Measurements from ENCODE around the gene APOC1.
"Not testable (repeated sequence)": the region's sequence is repeated elsewhere in the genome, so short reads cannot be mapped to it uniquely, and the experiment has no call there.

Gene APOC1

GRCh38 chr19:44890366-44891015 is 23.9 kb upstream of the APOC1 start:
- DNase-seq: no peak

GRCh38 chr19:44891016-44891882 is 23.2 kb upstream of the APOC1 start, which contains the start of gene TOMM40:
TOMM40 (plus strand) TSS chr19:44891254; CDS start chr19:44891416, 162 bp downstream.
- peak; percentile 100 for DNase-seq

- no peak for DNase-seq
Measured at GRCh38 chr19:44892932-44893331, 21.5 kb upstream of the APOC1 start.

- no peak for DNase-seq
Measured at GRCh38 chr19:44893332-44894051, 20.9 kb upstream of the APOC1 start.

- DNase-seq: no peak
Measured at GRCh38 chr19:44894052-44894400, 20.4 kb upstream of the APOC1 start.

- no peak for DNase-seq
Measured at GRCh38 chr19:44894946-44895345, 19.5 kb upstream of the APOC1 start.

GRCh38 chr19:44897835-44898234 is 16.6 kb upstream of the APOC1 start:
- DNase-seq: no peak

GRCh38 chr19:44900328-44901244 is 13.8 kb upstream of the APOC1 start:
- DNase-seq: no peak

GRCh38 chr19:44903216-44903601 is 11.2 kb upstream of the APOC1 start:
- no peak for DNase-seq

- peak; percentile 82 for DNase-seq
Measured at GRCh38 chr19:44903602-44904425, 10.6 kb upstream of the APOC1 start.

- no peak for DNase-seq
Measured at GRCh38 chr19:44904426-44904994, 9.9 kb upstream of the APOC1 start.

- DNase-seq: no peak
Measured at GRCh38 chr19:44905437-44906160, 8.8 kb upstream of the APOC1 start, which contains the start of gene APOE. APOE (plus strand) TSS chr19:44905796; CDS start chr19:44906625, 829 bp downstream.

GRCh38 chr19:44907613-44908012 is 6.8 kb upstream of the APOC1 start:
- DNase-seq: no peak

- DNase-seq: no peak
Measured at GRCh38 chr19:44908074-44908835, 6.2 kb upstream of the APOC1 start.

GRCh38 chr19:44908836-44909261 is 5.6 kb upstream of the APOC1 start:
- no peak for DNase-seq

- no peak for DNase-seq
Measured at GRCh38 chr19:44909775-44910174, 4.6 kb upstream of the APOC1 start.

GRCh38 chr19:44911896-44912295 is 2.5 kb upstream of the APOC1 start:
- DNase-seq: not testable (repeated sequence)

GRCh38 chr19:44912854-44913253 is 1.6 kb upstream of the APOC1 start:
- DNase-seq: peak; percentile 75
